Esophagus (tissue), 2 donors: ENCODE data around the gene ELANE. TPM values are rescaled to one million over a fixed set of nuclear protein-coding genes. Genes with fewer than 3 reads are reported as not detected.
"Not testable (repeated sequence)": the region's sequence is repeated elsewhere in the genome, so short reads cannot be mapped to it uniquely, and the experiment has no call there.

Experiments used
- H3K27ac ChIP-seq, 2 donors: one replicate each; pipeline ENCODE4 v1.5.1; 2013; ENCODE audit warnings: low read depth in 2 of 2, mild to moderate bottlenecking in 2 of 2, inconsistent platforms in 1 of 2, low read length in 1 of 2, moderate library complexity in 1 of 2
- H3K27me3 ChIP-seq, 2 donors: one replicate each; pipeline ENCODE4 v1.6.1; 2013; ENCODE audit warnings: low read length in 2 of 2, control low read depth in 1 of 2, mild to moderate bottlenecking in 1 of 2; ENCODE audit not compliant: insufficient read depth in 2 of 2, control insufficient read depth in 1 of 2
- H3K36me3 ChIP-seq, 2 donors: one replicate each; pipeline ENCODE4 v1.6.1; 2013; ENCODE audit warnings: low read length in 1 of 2; ENCODE audit not compliant: control insufficient read depth in 2 of 2, insufficient read depth in 2 of 2
- H3K4me1 ChIP-seq, 2 donors: one replicate each; pipeline ENCODE4 v1.6.1; 2013; ENCODE audit warnings: low read length in 1 of 2; ENCODE audit not compliant: control insufficient read depth in 2 of 2, insufficient read depth in 2 of 2
- H3K4me3 ChIP-seq, 2 donors: one replicate each; pipeline ENCODE4 v1.5.1; 2013; ENCODE audit warnings: low read length in 2 of 2, mild to moderate bottlenecking in 2 of 2, low read depth in 1 of 2, moderate library complexity in 1 of 2
- H3K9me3 ChIP-seq, 2 donors: one replicate each; pipeline ENCODE4 v1.6.1; 2013; ENCODE audit warnings: mild to moderate bottlenecking in 2 of 2, low read depth in 1 of 2, low read length in 1 of 2, moderate library complexity in 1 of 2; ENCODE audit not compliant: control insufficient read depth in 2 of 2, insufficient read depth in 1 of 2
- WGBS, 2 donors: extraction: QIAGEN DNeasy Blood & Tissue Kit; methylation state at CpG; one replicate each; pipeline ENCODE4 v1.1.7; 2013; 5-methylcytosine and 5-hydroxymethylcytosine counted together
- polyA plus RNA-seq, 2 donors: library from polyadenylated mRNA; stranded (reverse); fragments of 200-250 nt; gene quantifications; one replicate each; pipeline ENCODE4 v1.2.3, GENCODE V29; 2013
- donor health status: healthy with polysubstance abuse.
- donor health status: Bipolar disorder and iron deficiency.

ELANE gene
- polyA plus RNA-seq, 2 donors = 0.24 to 0.68 TPM

- WGBS, 2 donors = 63 to 68% methylated on average over 24 of the region's 24 CpGs
- H3K27ac ChIP-seq = no peak within 1 kb of the TSS
- H3K4me3 ChIP-seq = no peak within 1 kb of the TSS
- H3K27me3 ChIP-seq = peaks cover 0 to 7% of the 10 kb centered on the region in 2 donors
- H3K36me3 ChIP-seq = no peaks in the 10 kb centered on the region
- H3K4me1 ChIP-seq = peaks cover 0 to 5% of the 10 kb centered on the region in 2 donors
- H3K9me3 ChIP-seq = no peaks in the 10 kb centered on the region
Observed at GRCh38 chr19:840519-841206, 11.4 kb upstream of the ELANE start, which contains the start of gene PRTN3. TSS of gene PRTN3 (plus strand) at chr19:840999. CDS start at chr19:841009, 10 bp downstream.

DNA sequence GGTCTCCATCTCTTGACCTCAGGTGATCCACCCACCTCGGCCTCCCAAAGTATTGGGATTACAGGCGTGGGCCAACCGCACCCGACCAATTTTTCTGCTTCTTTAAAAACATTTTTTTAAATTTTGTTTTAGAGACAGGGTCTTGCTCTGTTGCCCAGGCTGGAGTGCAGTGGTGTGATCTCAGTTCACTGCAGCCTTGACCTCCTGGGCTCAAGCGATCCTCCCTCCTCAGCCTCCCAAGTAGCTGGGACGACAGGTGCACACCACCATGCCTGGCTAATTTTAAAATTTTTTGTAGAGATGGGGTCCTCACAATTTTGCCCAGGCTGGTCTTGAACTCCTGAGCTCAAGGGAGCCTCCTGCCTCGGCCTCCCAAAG is 9.3 kb upstream of the ELANE start:
- not testable (repeated sequence) for H3K36me3 ChIP-seq, H3K9me3 ChIP-seq, H3K4me1 ChIP-seq, H3K4me3 ChIP-seq, H3K27ac ChIP-seq, H3K27me3 ChIP-seq
- 79 to 80% methylated on average over 7 of the region's 7 CpGs for WGBS, 2 donors

- Histone ChIP-seq H3K9me3 (no peaks in the 10 kb centered on the region), H3K4me1 (peaks cover 0 to 8% of the 10 kb centered on the region in 2 donors), H3K27me3 (peaks cover 0 to 13% of the 10 kb centered on the region in 2 donors), H3K4me3 (no peak overlapping the region), H3K27ac (no peak overlapping the region), H3K36me3 (no peaks in the 10 kb centered on the region)
- 4 to 6% methylated on average over 46 of the region's 46 CpGs for WGBS, 2 donors
Observed at GRCh38 chr19:843180-843835, 8.8 kb upstream of the ELANE start.

- 9 to 23% methylated on average over 31 to 64 of the region's 70 CpGs for WGBS, 2 donors
- Histone ChIP-seq H3K4me1 (peaks cover 0 to 8% of the 10 kb centered on the region in 2 donors), H3K36me3 (no peaks in the 10 kb centered on the region), H3K4me3 (no peak overlapping the region), H3K27ac (no peak overlapping the region), H3K27me3 (peaks cover 0 to 13% of the 10 kb centered on the region in 2 donors), H3K9me3 (no peaks in the 10 kb centered on the region)
Observed at GRCh38 chr19:843836-844545, 8.1 kb upstream of the ELANE start.

DNA sequence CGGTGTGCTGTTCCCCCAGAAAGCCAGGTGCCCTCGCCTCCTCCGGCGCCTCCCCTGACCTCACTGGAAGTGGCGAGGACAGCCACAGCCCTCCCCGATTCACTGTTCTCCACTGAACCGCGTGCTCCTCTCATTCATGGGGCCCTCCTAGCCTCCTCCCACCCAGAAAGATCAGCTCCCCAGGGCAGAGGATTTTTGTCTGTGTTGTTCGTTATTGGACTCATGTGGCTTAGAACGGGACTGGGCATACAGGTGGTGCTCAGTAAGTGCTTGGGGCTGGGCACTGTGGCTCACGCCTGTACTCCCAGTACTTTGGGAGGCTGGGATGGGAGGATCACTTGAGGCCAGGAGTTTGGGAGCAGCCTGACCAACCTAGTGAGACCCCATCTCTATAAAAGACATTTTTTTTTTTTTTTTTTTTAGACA is 7.5 kb upstream of the ELANE start:
- WGBS, 2 donors = 21 to 29% methylated on average over 11 of the region's 11 CpGs
- Histone ChIP-seq H3K27ac (no peak overlapping the region), H3K4me1 (peaks cover 0 to 8% of the 10 kb centered on the region in 2 donors), H3K4me3 (no peak overlapping the region), H3K36me3 (no peaks in the 10 kb centered on the region), H3K27me3 (peaks cover 0 to 13% of the 10 kb centered on the region in 2 donors), H3K9me3 (no peaks in the 10 kb centered on the region)

- Histone ChIP-seq H3K9me3 (no peaks in the 10 kb centered on the region), H3K4me1 (peaks cover 0 to 11% of the 10 kb centered on the region in 2 donors), H3K27ac (no peak overlapping the region), H3K27me3 (peaks cover 0 to 13% of the 10 kb centered on the region in 2 donors), H3K36me3 (no peaks in the 10 kb centered on the region), H3K4me3 (no peak overlapping the region)
- WGBS, 2 donors = 62 to 74% methylated on average over 34 to 37 of the region's 37 CpGs
Observed at GRCh38 chr19:845707-846521, 6.2 kb upstream of the ELANE start.

GRCh38 chr19:848386-848921 is 3.6 kb upstream of the ELANE start:
- H3K4me3 ChIP-seq = no peak overlapping the region
- H3K9me3 ChIP-seq = no peaks in the 10 kb centered on the region
- WGBS, 2 donors = 40 to 43% methylated on average over 12 of the region's 12 CpGs
- peaks cover 0 to 14% of the 10 kb centered on the region in 2 donors for H3K27me3 ChIP-seq
- H3K27ac ChIP-seq = no peak overlapping the region
- H3K36me3 ChIP-seq = no peaks in the 10 kb centered on the region
- peaks cover 0 to 11% of the 10 kb centered on the region in 2 donors for H3K4me1 ChIP-seq

- not testable (repeated sequence) for H3K4me1 ChIP-seq, H3K9me3 ChIP-seq, H3K36me3 ChIP-seq, H3K27ac ChIP-seq, H3K4me3 ChIP-seq
- WGBS, 2 donors = 76 to 87% methylated on average over 8 of the region's 8 CpGs
- peaks cover 0 to 10% of the 10 kb centered on the region in 2 donors for H3K27me3 ChIP-seq
Observed at GRCh38 chr19:849195-849594, 2.9 kb upstream of the ELANE start.
